NCI-H1105 treated with DMSO at 0.1 percent for 48 hours (cell line): ENCODE data around the gene ASTE1.
"Not testable (repeated sequence)": the region's sequence is repeated elsewhere in the genome, so short reads cannot be mapped to it uniquely, and the experiment has no call there.

Source experiments
- DNase-seq: peaks from one replicate; lab custom pipeline; 2025; lab: John Stamatoyannopoulos, UW

The ASTE1 gene

DNA sequence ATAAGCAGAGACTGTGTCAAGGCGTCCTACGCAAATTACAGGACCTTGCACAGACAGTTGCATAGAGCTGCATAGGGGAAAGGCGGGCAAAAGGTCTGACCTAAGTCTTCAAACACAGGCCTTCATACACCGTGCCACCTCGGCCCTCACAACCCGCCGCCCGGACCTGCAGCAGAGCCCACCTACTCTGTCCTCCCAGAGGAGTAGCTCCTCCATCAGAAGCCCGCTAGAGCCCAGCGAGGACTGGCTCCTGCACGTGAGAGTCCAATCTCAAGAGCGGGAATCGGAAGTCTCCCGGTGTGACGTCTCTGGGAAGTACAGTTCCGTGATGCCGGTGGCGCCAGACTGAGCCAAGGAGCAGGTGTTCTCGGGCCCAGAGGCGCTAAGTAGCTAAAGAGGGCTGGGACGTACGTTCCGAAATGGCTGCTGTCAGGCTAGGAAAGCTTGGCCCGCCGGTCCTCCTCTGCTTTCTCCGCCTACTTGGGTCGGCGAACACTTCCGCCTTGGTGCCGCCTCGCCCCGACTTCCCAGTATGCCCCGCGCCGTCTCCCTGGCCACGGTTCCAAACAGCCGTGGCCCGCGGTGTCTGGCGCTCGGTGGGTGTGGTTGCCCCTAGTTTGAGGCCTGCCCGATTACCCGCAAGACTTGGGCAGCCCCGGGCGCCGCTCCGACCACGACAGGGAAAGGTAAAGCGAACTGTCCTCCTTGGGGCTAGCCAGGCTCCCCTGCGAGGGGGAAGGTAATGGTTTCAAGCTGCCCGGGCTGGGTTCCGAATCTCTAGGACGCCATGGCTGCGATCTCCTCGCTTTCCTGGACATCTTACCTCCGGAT is at the start of gene ASTE1, which contains the start of gene NEK11:
TSS of gene ASTE1 (minus strand) at position 505 of the 831 bp plus-strand sequence. CDS start 1,519 bp downstream, outside the sequence.
TSS of gene NEK11 (plus strand) at position 557 of the 831 bp plus-strand sequence. CDS start 2,832 bp downstream, outside the sequence.
- peak; percentile 98 for DNase-seq

DNA sequence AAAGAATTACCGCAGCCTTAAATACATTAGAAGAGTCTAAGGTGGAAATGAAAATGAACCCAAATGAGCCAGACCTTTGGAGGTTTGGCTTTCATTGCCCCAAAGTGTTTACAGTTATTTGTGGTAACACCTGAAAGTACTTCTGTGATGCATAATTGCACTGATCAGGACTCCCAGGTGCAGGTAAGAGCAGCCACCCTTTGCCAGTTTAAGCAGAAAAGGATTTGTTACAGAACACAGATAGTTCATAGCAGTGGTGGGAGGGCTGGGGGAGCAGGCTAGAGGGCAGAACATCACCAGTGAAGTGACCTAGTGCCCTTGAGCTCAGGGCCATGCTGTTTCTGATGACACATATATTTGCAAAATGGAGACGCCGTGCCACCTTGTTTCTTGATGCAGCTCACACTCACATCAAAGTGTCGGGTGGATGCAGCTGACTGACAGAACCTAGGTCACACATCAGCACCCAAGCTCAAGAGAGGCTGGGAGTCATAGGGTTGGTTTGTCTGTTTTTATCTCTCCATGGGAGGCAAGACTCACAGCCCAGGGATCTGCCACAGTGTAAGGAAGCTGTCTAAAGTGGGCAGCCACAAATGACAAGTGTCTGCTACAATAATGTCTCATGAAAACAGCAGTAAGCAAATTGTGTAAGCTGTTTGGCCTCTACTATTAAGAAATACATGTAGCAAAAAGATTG is 49.2 kb upstream of the ASTE1 start:
- no peak for DNase-seq

DNA sequence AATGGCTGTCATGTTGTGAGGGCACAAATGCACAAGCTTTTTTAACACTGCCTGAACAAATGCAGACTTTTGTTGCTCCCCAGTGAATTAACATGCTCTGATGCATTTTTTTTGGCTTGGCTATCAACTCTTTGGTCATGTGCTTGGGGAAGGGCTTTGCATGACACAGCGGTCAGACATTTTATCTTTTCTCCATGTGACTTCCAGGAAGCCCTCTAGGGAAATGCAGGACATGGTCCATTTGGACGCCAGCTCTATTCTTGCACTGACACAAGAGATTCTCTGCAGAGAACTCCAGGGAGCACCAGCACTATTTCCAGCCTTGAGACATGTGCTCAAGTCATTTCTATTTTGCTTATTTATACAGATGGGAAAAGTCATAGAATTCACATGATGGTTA is 46.2 kb upstream of the ASTE1 start:
- DNase-seq: no peak

DNA sequence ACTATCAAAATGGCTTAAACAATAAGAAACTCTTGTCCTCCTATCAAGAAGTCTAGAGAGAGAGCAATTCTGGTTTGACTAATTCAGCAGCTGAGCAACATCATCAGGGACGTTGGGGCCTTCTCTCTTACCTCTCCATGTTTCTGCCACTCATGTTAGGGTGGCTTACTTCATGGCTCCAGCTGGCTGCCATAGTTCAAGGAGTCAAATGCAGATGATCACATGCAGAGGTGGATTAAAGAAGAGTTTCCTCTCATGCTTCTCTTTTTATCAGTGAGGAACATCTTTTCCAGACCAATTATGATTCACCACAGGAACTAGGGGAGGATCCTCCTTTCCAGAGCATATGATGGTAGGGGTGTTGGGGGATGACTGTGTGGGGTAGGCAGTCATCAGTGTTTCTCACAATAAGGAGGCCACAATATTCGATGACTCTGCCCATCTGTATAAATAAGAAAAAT is 45.5 kb upstream of the ASTE1 start:
- DNase-seq: no peak

GRCh38 chr3:131067983-131068382 is 41.4 kb upstream of the ASTE1 start:
- peak; percentile 49 for DNase-seq

DNA sequence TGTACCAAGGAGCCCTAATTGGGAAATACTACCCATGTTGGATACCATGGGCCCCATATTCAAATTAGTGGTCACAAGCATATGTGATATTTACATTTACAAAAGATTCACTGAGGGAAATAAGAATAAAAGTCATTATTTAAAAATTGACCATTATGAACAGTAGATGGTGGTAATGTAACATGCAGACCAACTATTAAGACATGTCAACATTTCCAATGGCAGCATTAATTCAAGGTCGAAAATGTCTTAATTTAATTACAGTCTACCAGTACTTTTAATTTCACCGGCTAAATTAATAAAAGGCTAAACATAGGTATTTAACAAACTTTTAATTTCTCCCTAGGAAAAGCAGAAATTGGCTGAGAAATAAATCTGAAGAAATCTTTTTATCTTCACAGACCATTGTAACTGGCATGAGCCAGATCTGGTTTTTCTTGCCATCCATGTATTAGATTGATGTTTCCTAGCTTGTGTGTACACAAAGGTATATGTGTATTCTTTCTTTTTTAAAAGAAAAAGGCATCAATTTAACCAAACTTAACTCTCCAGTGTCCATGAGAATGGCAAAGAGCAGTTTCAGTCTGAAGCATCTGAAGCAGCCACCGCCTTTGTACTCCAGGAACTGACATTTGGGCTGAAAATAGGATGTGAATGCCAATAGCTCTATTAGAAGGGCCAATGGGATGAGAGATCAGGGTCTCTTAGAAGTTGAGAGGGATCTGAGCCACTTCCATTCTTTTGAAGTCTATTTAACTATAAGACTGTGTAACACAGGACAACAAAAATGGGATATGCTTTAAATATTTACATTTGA is 26.6 kb upstream of the ASTE1 start:
- peak; percentile 19 for DNase-seq

GRCh38 chr3:131050001-131050400 is 23.4 kb upstream of the ASTE1 start:
- no peak for DNase-seq

- DNase-seq: no peak
Measured at GRCh38 chr3:131048030-131048429, 21.4 kb upstream of the ASTE1 start.

DNA sequence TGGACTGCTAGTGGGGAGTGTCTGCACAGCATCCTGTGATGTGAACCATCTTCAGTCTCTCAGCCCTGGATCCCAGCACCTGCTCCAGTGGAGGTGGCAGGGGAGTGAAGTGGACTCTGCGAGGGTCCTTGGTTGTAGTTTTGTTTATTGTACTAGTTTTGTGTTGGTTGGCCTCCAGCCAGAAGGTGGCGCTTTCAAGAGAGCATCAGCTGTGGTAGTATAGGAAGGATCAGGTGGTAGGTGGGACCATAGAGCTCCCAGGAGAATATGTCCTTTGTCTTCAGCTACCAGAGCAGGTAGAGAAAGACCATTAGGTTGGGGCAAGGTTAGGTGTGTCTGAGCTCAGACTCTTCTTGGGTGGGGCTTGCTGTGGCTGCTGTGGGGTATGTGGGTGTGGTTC is 21.0 kb upstream of the ASTE1 start:
- DNase-seq: no peak

DNA sequence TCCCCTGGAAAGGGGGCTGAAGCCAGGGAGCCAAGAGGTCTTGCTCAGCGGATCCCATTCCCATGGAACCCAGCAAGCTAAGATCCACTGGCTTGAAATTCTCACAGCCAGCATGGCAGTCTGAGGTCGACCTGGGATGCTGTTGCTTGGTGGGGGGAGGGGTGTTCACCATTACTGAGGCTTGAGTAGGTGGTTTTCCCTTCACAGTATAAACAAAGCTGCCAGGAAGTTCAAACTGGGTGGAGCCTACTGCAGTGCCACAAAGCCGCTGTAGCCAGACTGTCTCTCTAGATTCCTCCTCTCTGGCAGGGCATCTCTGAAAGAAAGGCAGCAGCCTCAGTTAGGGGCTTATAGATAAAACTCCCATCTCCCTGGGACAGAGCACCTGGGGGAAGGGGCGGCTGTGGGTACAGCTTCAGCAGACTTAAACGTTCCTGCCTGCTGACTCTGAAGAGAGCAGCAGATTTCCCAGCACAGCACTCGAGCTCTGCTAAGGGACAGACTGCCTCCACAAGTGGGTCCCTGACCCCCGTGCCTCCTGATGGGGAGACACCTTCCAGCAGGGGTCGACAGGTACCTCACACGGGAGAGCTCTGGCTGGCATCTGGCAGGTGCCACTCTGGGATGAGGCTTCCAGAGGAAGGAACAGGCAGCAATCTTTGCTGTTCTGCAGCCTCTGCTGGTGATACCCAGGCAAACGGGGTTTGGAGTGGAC is 15.8 kb upstream of the ASTE1 start:
- DNase-seq: not testable (repeated sequence)

GRCh38 chr3:131038326-131038725 is 11.7 kb upstream of the ASTE1 start:
- no peak for DNase-seq

DNA sequence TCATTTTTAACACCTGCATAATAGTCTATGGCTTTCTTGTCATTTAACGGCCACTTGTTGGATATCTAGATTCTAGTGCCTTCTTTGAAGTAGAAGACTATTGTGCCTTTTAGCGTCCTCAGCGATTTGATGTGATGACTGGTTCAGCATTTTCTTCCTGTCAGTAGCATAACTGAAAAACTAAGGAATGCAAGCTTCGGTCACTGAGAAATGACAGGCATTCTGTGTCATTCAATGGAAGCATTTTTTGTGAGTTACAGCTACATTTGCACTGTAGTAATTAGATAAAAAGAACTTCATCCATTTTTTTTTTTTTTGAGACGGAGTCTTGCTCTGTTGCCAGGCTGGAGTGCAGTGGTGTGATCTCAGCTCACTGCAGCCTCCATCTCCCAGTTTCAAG is 10.4 kb upstream of the ASTE1 start:
- no peak for DNase-seq

DNA sequence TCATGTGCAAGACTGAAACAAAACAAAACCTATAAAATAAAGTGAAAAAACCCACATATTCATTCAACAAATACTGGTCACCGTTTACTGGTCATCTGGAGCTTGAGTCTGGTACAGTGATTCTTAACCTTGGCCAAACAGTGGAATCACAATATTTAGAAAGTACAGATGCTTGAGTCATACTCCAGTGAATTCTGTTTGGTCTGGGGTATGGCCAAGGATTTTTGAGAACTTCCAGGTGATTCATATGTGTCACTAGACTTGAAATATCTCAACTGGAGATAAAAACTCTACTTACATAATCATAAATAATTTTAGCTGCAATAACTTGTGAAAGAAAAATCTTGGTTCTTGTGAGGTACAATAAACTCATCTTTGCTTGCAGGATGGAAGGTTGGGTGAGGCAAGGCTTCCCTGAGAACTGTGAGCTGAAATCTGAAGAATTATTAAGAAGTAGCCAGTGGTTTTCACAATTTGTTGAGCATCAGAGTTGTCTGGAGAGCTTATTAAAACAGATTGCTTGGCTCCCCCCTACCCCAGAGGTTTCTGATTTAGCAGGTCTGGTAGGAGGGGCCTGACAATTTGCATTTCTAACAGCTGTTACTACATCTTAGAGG is 9.7 kb upstream of the ASTE1 start:
- no peak for DNase-seq

- DNase-seq: peak; percentile 70
Measured at GRCh38 chr3:131033480-131034080, 7.0 kb upstream of the ASTE1 start.

DNA sequence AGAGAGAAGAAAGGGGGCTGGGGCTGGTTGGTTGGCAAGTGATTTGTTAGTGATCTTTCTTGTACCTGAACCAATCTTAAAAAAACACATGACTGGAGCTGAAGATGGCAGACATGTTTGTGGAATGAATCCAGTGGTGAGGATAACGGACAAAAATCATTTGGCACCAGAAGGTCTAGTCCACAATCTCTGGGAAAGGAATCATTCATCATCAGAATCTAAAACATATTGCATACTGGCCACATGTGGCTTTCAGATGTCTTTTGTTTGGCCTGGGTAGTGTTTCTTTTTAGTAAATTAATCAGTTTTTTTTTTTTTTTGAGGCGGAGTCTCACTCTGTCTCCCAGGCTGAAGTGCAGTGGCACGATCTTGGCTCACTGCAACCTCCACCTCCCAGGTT is 5.0 kb upstream of the ASTE1 start:
- no peak for DNase-seq

GRCh38 chr3:131028844-131029243 is 2.2 kb upstream of the ASTE1 start:
- DNase-seq: no peak

DNA sequence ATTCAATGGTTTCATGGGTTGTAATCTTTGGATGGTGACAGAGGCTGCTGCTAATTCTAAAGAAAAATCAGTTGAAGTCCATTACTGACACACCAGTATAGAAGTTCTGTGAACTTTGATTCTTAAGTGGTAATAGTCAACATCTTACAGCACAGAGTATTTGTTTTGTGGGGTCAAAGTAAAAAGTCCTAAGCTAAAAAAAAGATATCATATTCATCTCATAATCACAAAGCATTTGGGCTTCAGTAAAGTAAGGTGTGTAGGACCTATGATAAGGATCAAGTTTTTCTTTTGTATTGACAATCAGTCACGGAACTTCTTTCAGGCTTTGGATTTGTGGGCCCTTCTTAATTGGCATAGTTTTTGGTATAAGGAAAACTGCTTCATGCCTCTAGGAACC is 1.1 kb downstream of the ASTE1 start:
- DNase-seq: no peak

GRCh38 chr3:131020122-131020693 is 6.4 kb downstream of the ASTE1 start:
- DNase-seq: no peak

DNA sequence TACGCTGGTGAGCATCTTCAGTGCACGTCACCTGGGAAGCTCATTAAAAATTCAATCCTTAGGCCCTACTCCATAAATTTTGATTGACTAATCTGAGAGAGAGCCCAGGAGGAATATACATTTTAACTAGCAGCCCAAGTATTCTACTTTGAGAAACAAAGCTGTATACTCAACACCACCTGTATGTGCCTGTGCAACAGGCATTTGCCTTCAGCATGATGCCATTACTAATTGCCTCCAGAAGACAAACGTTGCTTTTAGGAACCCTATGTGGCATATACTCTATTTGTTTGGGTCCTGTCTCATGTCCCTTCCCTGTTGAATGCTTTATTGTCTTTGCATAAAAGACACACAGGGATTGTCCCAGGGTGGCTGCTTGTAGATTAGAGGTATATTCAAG is 7.7 kb downstream of the ASTE1 start:
- DNase-seq: no peak

DNA sequence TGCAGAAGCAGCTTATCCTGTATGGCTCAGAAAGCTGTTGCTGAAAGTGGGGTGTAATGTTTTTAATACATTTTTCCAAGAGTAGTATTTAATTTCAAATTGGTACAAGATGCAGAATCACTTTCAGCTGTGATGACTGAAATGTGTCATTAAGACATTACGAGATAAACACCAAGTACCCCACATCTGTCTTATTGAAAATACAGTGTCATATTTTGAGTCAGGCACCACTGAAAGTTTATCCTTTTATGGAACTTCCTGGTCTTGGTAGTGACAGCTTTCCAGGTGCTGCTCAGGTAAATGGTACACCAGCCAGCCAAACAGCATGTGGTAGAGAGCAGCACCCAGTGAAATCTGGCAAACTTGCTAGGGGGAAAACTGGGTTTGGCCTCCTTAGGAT is 16.9 kb downstream of the ASTE1 start:
- DNase-seq: no peak
